Bone marrow (tissue), 2 donors: ENCODE data around the gene CLDN2.
"Not testable (repeated sequence)": the region's sequence is repeated elsewhere in the genome, so short reads cannot be mapped to it uniquely, and the experiment has no call there.

Experiments used
- DNase-seq, 2 donors: peaks; one replicate each; lab custom pipeline; 2025; lab: John Stamatoyannopoulos, UW

Gene CLDN2

GRCh38 chrX:106959901-106960300 is 39.7 kb downstream of the CLDN2 start:
- DNase-seq: no peak

DNA sequence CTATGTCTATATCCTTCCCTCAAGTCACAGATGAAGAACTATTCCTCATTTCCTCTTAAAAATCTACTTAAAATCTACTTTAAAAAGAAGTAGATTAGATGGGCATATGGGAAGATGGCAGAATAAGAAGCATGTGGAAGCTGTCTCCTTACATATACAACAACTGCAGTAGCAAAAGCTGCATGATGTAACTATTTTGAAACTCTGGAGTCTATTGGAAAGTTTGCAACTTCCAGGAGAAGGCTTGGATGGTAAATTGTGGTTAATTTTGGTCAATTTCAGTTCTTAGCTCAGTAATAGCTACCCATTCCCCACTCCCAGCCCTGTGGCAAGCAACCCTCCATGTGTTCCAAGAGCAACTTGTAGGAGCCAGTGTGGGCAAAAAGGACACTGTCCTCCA is 42.9 kb downstream of the CLDN2 start:
- DNase-seq: no peak

- DNase-seq: no peak
Observed at GRCh38 chrX:106964290-106964689, 44.1 kb downstream of the CLDN2 start.

GRCh38 chrX:106966547-106966946 is 46.3 kb downstream of the CLDN2 start:
- DNase-seq: not testable (repeated sequence)

- DNase-seq: no peak
Observed at GRCh38 chrX:106972896-106973295, 52.7 kb downstream of the CLDN2 start.

DNA sequence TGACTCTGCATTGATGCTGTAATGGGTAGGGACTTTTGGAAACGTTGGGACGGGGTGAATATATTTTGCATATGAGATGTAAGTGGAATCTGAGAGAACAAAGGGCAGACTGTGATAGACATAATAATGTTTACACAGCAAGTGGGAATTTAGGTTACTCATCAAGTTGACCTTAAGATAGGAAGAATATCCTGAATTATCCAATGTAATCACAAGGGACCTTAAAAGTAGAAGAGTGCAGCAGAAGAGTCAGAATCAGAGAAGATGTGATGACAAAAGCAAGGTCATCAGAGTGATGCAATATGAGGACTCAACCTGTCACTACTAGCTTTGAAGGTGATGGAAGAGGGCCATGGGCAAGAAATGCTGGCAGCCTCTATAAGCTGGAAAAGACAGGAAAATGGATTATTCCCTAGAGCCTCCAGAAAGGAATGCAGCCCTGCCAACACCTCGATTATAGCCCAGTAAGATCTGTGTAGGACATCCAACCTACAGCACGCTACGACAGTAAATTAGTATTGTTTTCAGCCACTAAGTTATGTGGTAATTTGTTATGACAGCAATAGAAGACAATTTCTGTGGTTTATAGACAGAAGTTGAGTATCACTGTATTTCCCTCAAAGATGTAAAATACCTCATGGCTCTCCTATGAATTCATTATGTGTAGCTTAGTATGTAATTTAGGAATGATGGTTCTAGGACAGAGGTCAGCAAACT is 53.4 kb downstream of the CLDN2 start:
- no peak for DNase-seq

- DNase-seq: no peak
Observed at GRCh38 chrX:106976416-106976815, 56.2 kb downstream of the CLDN2 start.
